NCI-H2107 treated with DMSO at 0.1 percent for 48 hours (cell line): Measurements from ENCODE around the gene LARP4.
"Not testable (repeated sequence)": the region's sequence is repeated elsewhere in the genome, so short reads cannot be mapped to it uniquely, and the experiment has no call there.

Source experiments
- DNase-seq: peaks from one replicate; lab custom pipeline; 2025; ENCODE audit not compliant: unreplicated experiment; lab: John Stamatoyannopoulos, UW

LARP4 gene

GRCh38 chr12:50477241-50477832 lies 76.7 kb downstream of the LARP4 start:
- no peak for DNase-seq

DNA sequence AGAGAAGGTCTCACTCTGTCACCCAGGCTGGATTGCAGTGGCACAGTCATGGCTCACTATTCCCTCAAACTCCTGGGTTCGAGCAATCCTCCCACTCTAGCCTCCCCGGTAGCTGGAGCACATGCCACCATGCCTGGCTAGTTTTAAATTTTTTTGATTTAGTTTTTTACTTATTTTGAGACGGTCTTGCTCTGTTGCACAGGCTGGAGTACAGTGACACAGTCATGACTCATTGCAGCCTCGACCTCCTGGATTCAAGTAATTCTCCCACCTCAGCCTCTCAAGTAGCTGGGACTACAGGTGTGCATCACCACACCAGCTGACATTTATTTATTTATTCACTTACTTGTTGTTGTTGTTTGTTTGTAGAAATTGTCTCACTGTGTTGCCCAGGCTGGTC lies 81.9 kb downstream of the LARP4 start:
- DNase-seq, result no peak

GRCh38 chr12:50483488-50483887 lies 82.8 kb downstream of the LARP4 start:
- no peak for DNase-seq

DNA sequence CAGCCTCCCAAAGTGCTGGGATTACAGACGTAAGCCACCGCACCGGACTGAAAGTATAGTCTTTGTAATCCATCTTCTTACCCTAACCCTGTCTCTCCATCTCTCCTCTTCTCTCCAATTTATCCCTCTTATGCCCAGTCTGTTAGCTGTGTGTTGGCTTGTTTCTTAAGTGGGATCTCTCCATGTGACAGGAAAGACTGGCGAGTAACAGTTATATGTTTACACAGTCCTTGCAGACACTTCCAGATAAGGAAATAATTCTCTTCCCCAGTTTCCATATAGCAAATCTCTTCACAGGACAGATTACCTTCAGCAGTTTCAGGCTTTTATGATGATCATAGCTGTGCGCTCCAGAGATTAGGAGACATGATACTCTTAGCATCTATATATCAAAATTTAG lies 88.1 kb downstream of the LARP4 start:
- DNase-seq, result no peak

DNA sequence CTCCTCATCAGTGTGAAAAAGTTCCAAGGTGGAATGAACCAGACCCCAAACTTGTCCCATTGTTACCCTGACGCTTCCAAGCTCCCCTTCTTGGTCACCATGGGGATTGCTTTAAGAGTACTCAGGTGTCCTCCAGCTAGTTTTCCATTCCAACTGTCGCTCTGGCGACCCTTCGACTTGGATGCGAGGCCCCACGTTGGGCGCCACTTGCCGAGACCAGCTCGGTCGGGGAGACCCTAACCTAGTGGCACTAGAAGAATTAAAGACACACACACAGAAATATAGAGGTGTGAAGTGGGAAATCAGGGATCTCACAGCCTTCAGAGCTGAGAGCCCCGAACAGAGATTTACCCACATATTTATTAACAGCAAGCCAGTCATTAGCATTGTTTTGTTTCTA lies 97.4 kb downstream of the LARP4 start:
- DNase-seq, result not testable (repeated sequence)

GRCh38 chr12:50504798-50505674 lies 104.4 kb downstream of the LARP4 start, which contains the start of gene DIP2B:
Gene DIP2B, plus strand, starts transcription at chr12:50504985. Its CDS starts 156 bp downstream, at chr12:50505141.
- peak; percentile 86 for DNase-seq

DNA sequence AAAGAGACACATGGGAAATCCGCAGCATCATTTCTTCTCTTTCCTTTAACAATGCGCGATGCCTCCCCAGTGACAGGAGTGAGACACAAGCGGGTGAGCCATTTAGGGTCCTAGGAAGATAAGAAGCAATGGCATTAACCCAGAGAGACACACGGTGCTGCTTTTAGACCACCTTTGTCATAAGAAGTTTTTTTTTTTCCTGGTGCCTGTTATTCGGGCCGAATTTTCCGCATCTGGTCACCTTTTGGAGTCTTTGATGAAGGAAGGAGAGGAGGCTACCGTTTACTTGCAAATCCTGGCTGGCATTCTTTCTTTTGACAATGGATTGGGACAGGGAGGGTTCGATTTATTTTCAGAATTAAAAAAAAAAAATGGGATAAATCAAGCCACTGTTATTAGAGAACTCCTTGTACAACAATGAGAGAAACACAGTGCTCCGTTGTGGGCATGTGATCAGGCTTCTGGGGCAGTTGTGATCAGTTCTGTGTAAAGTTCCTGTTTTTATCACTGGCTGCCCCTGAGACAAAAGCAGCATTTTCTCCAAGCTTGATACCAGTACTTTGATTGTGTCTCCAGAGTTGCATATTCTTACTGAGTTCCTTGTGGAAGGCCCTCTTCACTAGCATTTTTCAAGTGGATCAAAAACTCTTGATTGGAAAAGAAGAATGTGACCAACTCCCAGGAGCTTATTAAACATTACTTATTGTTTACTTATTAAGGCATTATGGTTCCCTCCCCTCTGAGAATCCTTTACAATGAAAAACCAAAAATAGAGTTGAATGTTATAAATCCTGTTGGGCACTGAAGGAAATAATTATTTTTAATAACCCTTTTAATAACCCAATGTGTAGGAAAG lies 105.2 kb downstream of the LARP4 start:
- DNase-seq, result no peak

DNA sequence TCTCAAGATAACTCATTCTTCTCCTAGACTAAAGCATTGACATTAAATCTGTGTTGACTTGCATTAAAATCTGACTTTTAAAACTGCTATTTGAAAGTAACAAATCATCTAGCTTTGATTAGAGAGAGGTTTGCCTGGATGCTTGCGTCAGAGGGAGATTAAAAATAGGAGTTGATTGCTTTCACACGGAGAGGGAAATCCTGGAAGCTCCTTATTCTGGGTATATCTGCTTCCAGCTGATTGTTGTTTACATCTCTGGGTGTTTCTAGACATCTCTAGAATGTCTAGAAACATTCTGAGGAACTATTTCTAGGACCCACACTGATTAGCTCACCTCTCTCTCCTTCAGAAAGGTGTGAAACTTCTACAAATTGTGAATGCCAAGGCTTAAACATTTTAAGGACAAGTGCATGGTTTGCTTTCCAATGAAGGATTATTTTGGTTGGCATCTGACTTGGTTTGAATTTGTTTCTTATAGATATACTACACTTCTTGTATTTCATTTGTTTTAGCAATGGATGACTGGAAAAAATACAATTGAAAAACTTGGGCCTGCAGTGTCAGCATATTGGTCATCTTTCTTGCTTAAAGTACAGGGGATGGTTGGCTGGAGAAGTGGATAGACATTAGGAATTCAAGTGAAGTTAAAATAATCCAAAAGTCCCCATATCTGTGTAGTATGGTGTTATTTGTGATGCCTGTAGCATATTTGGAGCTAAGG lies 106.2 kb downstream of the LARP4 start:
- DNase-seq, result no peak

DNA sequence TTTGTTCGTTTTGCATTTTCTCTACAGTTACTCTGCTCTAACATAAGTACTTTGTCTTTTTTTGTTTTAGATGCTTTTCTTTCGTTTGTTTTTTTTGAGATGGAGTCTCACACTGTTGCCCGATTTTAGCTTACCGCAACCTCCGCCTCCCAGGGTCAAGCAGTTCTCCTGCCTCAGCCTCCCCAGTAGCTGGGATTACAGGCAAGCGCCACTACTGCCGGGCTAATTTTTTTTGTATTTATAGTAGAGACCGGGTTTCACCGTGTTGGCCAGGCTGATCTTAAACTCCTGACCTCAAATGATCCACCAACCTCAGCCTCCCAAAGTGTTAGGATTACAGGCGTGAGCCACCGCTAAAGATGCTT lies 106.8 kb downstream of the LARP4 start:
- DNase-seq, result no peak

DNA sequence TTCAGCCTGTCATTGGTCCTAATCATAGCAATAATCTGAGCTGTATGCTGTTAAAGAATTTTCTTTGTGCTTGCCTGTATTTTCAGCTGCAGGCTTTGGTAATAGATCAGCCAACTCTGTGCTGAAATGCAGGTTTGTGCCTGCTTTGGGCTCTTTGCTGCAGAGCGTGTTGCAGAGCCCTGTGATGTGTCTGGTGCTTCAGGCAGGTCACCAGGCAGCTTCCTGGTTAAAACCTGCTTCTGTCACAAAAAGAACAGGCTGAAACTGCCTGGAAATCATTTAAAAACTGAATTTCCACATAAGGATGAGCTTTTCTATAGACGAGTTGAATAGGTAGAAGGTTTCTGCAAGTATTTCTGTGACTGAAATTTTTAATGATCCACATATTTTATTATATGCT lies 107.2 kb downstream of the LARP4 start:
- no peak for DNase-seq

DNA sequence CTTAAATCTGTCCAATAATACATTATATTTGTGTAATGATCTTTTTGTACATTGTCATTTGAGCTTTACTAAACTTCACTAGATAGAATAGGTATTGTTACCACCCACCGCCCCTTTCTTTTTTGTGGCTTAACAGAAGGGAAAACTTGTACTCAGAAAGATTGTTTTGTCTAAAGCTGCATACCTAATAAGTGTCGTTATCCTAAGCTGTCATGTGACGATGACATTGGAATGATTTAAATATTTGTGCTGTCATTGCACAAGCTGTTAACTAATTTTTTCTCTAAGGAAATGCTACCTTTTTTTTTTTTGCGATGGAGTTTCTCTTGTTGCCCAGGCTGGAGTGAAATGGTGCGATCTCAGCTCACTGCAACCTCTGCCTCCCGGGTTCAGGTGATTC lies 107.7 kb downstream of the LARP4 start:
- DNase-seq, result no peak

DNA sequence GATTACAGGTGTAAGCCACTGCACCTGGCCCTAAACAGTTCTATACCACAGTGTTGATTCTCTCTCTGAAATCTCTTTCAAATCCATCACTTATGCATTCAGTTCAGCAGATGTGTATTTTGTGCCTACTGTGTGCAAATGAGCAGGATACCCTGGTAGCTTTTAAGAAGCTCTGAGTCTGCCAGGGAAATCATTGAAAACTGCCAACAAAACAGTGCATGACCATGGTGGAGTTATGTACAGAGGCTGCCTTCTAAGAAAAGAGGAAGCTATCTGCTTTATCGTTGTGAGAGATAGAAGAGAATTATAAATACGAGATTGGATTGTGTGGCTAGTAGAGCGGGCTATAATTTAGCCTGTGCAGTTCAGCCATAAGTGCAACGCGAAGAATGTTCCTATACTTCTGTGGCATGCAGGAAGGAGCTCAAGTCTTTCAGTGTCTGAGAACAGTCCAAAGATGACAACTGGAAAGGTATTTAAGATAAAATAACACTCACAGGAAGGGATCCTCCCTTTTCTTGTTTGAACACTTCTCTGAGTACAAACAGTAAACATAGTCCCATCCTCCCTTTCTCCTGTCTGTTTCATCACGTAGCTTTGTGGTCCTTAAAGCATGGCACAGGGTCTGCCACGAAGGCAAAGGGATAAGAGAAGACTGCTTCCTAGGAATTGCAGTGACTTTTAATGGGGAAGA lies 108.4 kb downstream of the LARP4 start:
- DNase-seq, result no peak

GRCh38 chr12:50514526-50515276 lies 114.0 kb downstream of the LARP4 start:
- no peak for DNase-seq

DNA sequence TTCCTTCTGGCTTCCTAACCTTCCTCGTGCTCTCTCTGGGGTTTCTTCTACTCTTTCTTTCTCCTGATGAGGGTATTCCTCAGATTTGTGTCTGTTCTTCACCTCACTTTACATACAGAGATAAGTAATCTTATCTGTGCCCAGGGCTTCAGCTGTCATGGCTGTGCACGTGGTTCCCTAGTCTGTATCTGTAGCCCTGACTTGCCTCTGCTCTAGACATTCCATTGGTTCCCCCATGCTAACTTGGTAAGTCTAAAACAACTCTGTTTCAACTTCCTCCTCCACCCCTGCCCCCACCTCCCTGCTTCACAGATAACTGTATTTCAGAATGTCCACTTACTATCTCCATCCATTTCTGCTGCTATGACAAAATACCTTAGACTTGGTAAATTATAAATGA lies 114.9 kb downstream of the LARP4 start:
- DNase-seq, result no peak

DNA sequence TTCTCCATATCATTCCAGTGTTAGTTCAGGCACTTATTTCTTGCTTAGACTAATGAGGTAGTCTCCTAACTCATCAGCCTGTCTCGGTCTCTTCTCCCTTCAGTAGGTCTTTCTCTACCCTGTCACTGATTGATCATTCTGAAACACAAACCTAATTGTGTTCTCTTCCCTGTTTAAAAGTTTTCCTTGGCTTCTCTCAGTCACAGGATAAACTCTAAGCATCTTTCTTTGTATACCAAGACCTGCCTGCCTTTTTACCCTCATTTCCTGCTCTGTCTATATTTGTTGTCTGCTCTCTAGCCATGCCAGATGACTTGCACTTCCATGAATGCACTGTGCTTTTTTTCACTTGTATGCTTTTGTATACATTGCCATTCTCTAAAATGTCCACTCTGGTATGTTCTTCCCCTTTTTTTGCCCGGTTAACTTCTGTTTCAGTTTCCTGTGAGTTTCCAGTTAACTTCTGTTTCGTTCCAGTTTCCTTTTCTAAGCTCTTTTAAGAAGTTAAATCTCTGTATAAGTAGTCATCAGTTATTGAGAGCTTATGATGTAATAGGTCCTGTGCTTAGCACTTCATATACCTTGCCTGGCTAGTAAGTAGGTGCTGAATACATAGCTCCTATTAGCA lies 116.8 kb downstream of the LARP4 start:
- no peak for DNase-seq

DNA sequence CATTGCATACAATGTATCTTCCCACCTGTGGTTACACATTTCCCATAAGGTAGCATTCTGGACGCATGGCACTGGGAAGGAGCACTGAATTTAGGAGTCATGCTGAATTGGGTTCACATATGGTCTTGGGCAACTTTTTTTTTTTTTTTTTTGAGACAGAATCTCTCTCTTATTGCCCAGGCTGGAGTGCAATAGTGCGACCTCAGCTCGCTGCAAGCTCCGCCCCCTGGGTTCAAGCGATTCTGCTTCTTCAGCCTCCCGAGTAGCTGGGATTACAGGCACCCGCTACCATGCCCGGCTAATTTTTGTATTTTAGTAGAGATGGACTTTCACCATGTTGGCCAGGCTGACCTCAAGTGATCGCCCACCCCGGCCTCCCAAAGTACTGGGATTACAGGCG lies 117.4 kb downstream of the LARP4 start:
- no peak for DNase-seq

DNA sequence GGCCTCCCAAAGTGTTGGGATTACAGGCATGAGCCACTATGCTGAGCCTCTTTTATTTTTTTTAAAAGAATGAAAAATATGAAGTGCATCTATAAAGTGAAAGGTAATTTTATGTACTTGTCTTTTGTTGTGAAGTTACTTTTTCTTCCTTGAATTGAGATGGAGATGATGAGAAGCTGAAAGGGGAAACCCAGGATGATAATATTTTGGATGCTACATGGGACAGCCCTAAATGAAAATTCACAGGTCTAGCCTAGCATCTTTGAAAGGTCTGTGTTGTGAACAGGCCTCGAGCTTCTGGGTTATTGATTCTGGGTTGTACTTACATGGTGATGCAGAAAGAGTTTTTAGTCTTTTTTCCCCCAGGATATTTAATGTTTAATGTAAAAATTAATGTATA lies 118.7 kb downstream of the LARP4 start:
- DNase-seq, result no peak

- DNase-seq, result no peak
Observed at GRCh38 chr12:50520416-50521207, 119.9 kb downstream of the LARP4 start.
